K562 (cell line): ENCODE results near the gene MYO1A. TPM values are rescaled to one million over a fixed set of nuclear protein-coding genes. Genes with fewer than 3 reads are reported as not detected.

Experiments used
- ATAC-seq: fragments of 200-7000 bp; cut with Tn5 transposase; 3 replicates; pipeline ENCODE4 v1.9.1; 2020; ENCODE audit warnings: moderate library complexity
- BruUV-seq: library from RNA; stranded (reverse); fragments of 400-500 nt; replicated peaks from 2 replicates; lab custom pipeline; 2021; lab: Mats Ljungman, UMichigan
- CTCF ChIA-PET: fragments of 300-600 bp; formaldehyde crosslinking; extraction: SDS; loops from one replicate; lab custom pipeline; 2021; ENCODE audit warnings: low intra/inter-chr PET ratio; lab: Yijun Ruan, JAX
- POLR2A ChIA-PET: fragments of 300-600, 350-650 bp; sonication (Branson Sonifier 250); formaldehyde crosslinking; extraction: SDS; loops from one replicate; lab custom pipeline; 2021; ENCODE audit warnings: antibody characterized with exemption, inconsistent platforms; lab: Yijun Ruan, JAX
- DNase-seq, 4 experiments: peaks; one replicate each; pipeline versions ENCODE4 v3.0.0 to v3.0.0-alpha.2; 2011 to 2018; ENCODE audit warnings: low spot score in 3 of 4, mixed read lengths in 3 of 4; ENCODE audit errors: extremely low read depth in 1 of 4
- FAIRE-seq: peaks from 2 replicates; lab custom pipeline; 2011; peaks lifted over from hg19 to GRCh38; lab: Jason Lieb, UNC
- H2AFZ ChIP-seq: 2 replicates; pipeline ENCODE4 v1.6.0; 2011; ENCODE audit warnings: low read depth, low read length, control low read depth, inconsistent platforms
- H3K27ac ChIP-seq: fragments of 200-600 bp; 3 replicates; pipeline ENCODE4 v1.8.0; 2011; ENCODE audit warnings: low read depth, mild to moderate bottlenecking, control low read depth, inconsistent platforms, low read length, moderate library complexity, mixed read lengths; ENCODE audit errors: extremely low read depth
- H3K27me3 ChIP-seq, 2 experiments: fragments of 300-600 bp in 1 of 2; 2 replicates in 1 of 2; 3 replicates in 1 of 2; pipeline versions ENCODE4 v1.6.0 to v1.8.0; 2011; ENCODE audit warnings: inconsistent platforms in 2 of 2, low read length in 2 of 2, mild to moderate bottlenecking in 1 of 2, mixed read lengths in 1 of 2, moderate library complexity in 1 of 2; ENCODE audit not compliant: control insufficient read depth in 2 of 2, insufficient read depth in 2 of 2
- H3K36me3 ChIP-seq: fragments of 300-600 bp; 3 replicates; pipeline ENCODE4 v1.8.0; 2011; ENCODE audit warnings: mild to moderate bottlenecking, low read length, inconsistent platforms; ENCODE audit not compliant: control insufficient read depth, insufficient read depth
- H3K4me1 ChIP-seq, 2 experiments: fragments of 200-600 bp in 1 of 2; replicated peaks in 1 of 2; 2 replicates in 1 of 2; 3 replicates in 1 of 2; pipeline versions ENCODE4 v1.5.1 to v1.8.0; 2011; ENCODE audit warnings: inconsistent platforms in 2 of 2, low read length in 2 of 2, mild to moderate bottlenecking in 1 of 2, mixed read lengths in 1 of 2, moderate library complexity in 1 of 2; ENCODE audit not compliant: control insufficient read depth in 2 of 2, insufficient read depth in 2 of 2
- H3K4me2 ChIP-seq: 2 replicates; pipeline ENCODE4 v1.6.1; 2011; ENCODE audit warnings: low read length, control low read depth, inconsistent platforms, mixed read lengths; ENCODE audit not compliant: insufficient read depth
- H3K4me3 ChIP-seq: fragments of 200-600 bp; sonication (generic), shearing (Covaris generic); 2 replicates; pipeline ENCODE4 v1.5.1; 2016; ENCODE audit warnings: control low read depth, inconsistent platforms
- H3K79me2 ChIP-seq: fragments of 200-600 bp; 3 replicates; pipeline ENCODE4 v1.8.0; 2011; ENCODE audit warnings: low read length, inconsistent platforms; ENCODE audit not compliant: control insufficient read depth, insufficient read depth
- H3K9ac ChIP-seq, 2 experiments: 2 replicates each; pipeline versions ENCODE4 v1.6.0 to v1.6.1; 2011; ENCODE audit warnings: low read depth in 2 of 2, low read length in 2 of 2, control low read depth in 1 of 2, inconsistent platforms in 1 of 2, mild to moderate bottlenecking in 1 of 2, mixed read lengths in 1 of 2; ENCODE audit not compliant: insufficient read depth in 1 of 2
- H3K9me1 ChIP-seq: one replicate; pipeline ENCODE4 v1.6.0; 2011; ENCODE audit warnings: inconsistent platforms, mild to moderate bottlenecking, low read length, moderate library complexity; ENCODE audit not compliant: control insufficient read depth, insufficient read depth
- H3K9me3 ChIP-seq: replicated peaks from 2 replicates; pipeline ENCODE4 v1.5.1; 2011; ENCODE audit warnings: low read depth, low read length, inconsistent platforms; ENCODE audit not compliant: control insufficient read depth, insufficient read depth
- H4K20me1 ChIP-seq: replicated peaks from 2 replicates; pipeline ENCODE4 v1.6.1; 2011; ENCODE audit warnings: low read length, inconsistent platforms, mixed read lengths; ENCODE audit not compliant: control insufficient read depth, insufficient read depth
- HDGF ChIP-seq: fragments of 450-650 bp; IDR thresholded peaks from 2 replicates; pipeline ENCODE4 v1.6.1; 2016
- WGBS: fragments of 100-300 bp; shearing (Covaris generic); methylation state at CpG from one replicate; pipeline ENCODE4 v1.1.6; 2016; ENCODE audit warnings: low coverage, mixed read lengths; ENCODE audit not compliant: insufficient coverage; ENCODE audit errors: missing lambda C conversion rate; 5-methylcytosine and 5-hydroxymethylcytosine counted together
- in situ Hi-C: fragments of 300-500 bp; cut with MboI; formaldehyde crosslinking; loops from 4 replicates; pipeline ENCODE4 v1.15.0; 2018; ENCODE audit warnings: inconsistent platforms, mixed read lengths
- intact Hi-C: fragments of 100-400 bp; cut with micrococcal nuclease; formaldehyde crosslinking; loops from 2 replicates; pipeline ENCODE4 v1.14.2; 2022
- polyA plus RNA-seq, 8 experiments: library from polyadenylated mRNA; depleted of rRNA in 4 of 8; stranded (reverse) in 5 of 8; unstranded in 3 of 8; fragments of >200 nt; fragmentation: Nextera tagmentation in 2 of 8; fragmentation: Illumina TruSeq in 1 of 8; extraction: Ambion mirVana in 2 of 8; extraction: Trizol in 1 of 8; gene quantifications; 2 replicates each; pipeline versions ENCODE4 v1.2.1 to v1.2.3, GENCODE V29; 2011 to 2014; ENCODE audit warnings: inconsistent platforms in 1 of 8, missing spikeins in 1 of 8
- total RNA-seq, 7 experiments: library from RNA; depleted of rRNA in 6 of 7; stranded (reverse); fragments of >200 nt in 6 of 7; fragmentation: Illumina TruSeq in 2 of 7; extraction: Trizol in 2 of 7; gene quantifications; 2 replicates each; pipeline versions ENCODE4 v1.2.1 to v1.2.3, GENCODE V29; 2011 to 2021; ENCODE audit warnings: low replicate concordance in 1 of 7
- TF ChIP-seq, protein P1 (sequence below): sonication (generic); formaldehyde crosslinking; IDR thresholded peaks from 2 replicates; pipeline ENCODE4 v1.8.0; 2022; ENCODE audit warnings: missing genetic modification reagents, mild to moderate bottlenecking, moderate library complexity, borderline replicate concordance

MYO1A gene
- total and polyA plus RNA-seq, 9 of the 15 experiments (the other 6 are each of a cell fraction or from before 2014, with no cell fraction given) = 0.03 to 0.29 (median 0.14) TPM; not detected in 2

DNA sequence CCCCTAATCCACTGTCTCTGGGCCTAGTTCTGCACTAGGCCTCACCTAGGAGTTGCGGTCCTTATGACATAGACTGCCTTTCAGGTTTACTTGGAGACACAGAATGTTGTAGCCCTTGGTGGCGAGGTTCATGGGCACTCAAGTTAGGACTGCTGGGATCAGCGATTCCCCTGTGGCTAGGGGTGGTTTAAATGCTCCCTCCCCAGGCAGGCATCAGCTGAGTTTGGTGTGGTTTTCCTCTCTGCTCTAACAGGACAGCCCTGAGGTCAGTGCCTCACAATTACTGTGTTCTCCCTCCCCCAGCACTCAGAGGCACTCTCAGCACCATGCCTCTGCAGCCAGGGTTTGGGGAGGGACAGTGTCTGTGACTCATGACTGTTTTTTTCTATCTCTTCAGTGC lies 70.3 kb downstream of the MYO1A start:
- FAIRE-seq = peak; percentile 26
- H3K36me3 ChIP-seq = no peaks in the 10 kb centered on the region
- no peaks in the 10 kb centered on the region for H3K27me3 ChIP-seq
- in situ Hi-C loops (no loop called here), intact Hi-C loops (no loop called here)
- DNase-seq = peak in 3 of 4 experiments; percentile 1 to 22 (median 3)
- ChIA-PET POLR2A (interaction anchor here (0.7 to 1.3 kb wide), 3 partner anchors 206 to 547 kb away, joined by 3 read pairs; no protein-coding TSS in a partner anchor), CTCF (no interaction called here)
- H4K20me1 ChIP-seq = no peaks in the 10 kb centered on the region
- peak overlapping the region in 1 of 2 experiments; percentile 45; a peak in 1 of 4 replicates for H3K9ac ChIP-seq
- ATAC-seq = peak; percentile 60
- H3K4me2 ChIP-seq = no peak overlapping the region
- H2AFZ ChIP-seq = 0 out of 2 replicates have a peak overlapping the region, but pooled peaks have one; percentile 7
- no peak overlapping the region for H3K4me3 ChIP-seq
- H3K9me3 ChIP-seq = no peaks in the 10 kb centered on the region
- TF ChIP-seq, protein P1, sequence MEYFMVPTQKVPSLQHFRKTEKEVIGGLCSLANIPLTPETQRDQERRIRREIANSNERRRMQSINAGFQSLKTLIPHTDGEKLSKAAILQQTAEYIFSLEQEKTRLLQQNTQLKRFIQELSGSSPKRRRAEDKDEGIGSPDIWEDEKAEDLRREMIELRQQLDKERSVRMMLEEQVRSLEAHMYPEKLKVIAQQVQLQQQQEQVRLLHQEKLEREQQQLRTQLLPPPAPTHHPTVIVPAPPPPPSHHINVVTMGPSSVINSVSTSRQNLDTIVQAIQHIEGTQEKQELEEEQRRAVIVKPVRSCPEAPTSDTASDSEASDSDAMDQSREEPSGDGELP = 0 out of 2 replicates have a peak, but pooled peaks have one; percentile 16
- no peak for TF ChIP-seq HDGF
- 61% methylated on average over 3 of the region's 3 CpGs for WGBS
- H3K4me1 ChIP-seq = 0 out of 5 replicates have a peak, but pooled peaks cover 0 to 3% of the 10 kb centered on the region in 2 experiments
- no TSS peak for BruUV-seq
- H3K9me1 ChIP-seq = no peaks in the 10 kb centered on the region
- no peak overlapping the region for H3K27ac ChIP-seq
- no peaks in the 10 kb centered on the region for H3K79me2 ChIP-seq

Other genes with a start within 250 kb of the MYO1A start
Only the 7 nearest of the 12 such genes appear.
- 0.20 and 0.23 TPM in 2 replicates for gene RDH16, start 92.5 kb downstream of the MYO1A start, total RNA-seq (2014; rRNA removed)
- gene RDH16, start 92.5 kb downstream of the MYO1A start, total RNA-seq (2014; rRNA removed; fragmentation: Illumina TruSeq; extraction: Trizol) = 0.22 and 0.26 TPM in 2 replicates
- 0.11 TPM in 2 replicates for gene RDH16, start 92.5 kb downstream of the MYO1A start, total RNA-seq (2015; rRNA removed; fragmentation: Illumina TruSeq; extraction: Trizol)
- gene RDH16, start 92.5 kb downstream of the MYO1A start, total RNA-seq (2021) = 0.36 and 0.42 TPM in 2 replicates
- 0.26 and 0.62 TPM in 2 replicates for gene RDH16, start 92.5 kb downstream of the MYO1A start, polyA plus RNA-seq (2011; rRNA removed)
- 0.12 and 0.21 TPM in 2 replicates for gene RDH16, start 92.5 kb downstream of the MYO1A start, polyA plus RNA-seq (2014; fragmentation: Illumina TruSeq; extraction: Trizol)
- under 1 TPM in 1 of 2 experiments, not detected in 1; 0.13 TPM for gene RDH16, start 92.5 kb downstream of the MYO1A start, polyA plus RNA-seq (2014; fragmentation: Nextera tagmentation; extraction: Ambion mirVana)
- gene RDH16, start 92.5 kb downstream of the MYO1A start, polyA plus RNA-seq (2014; rRNA removed) = 0.24 and 0.52 TPM in 2 replicates
- 7.7 and 10.3 TPM in 2 replicates for gene ZBTB39, start 43.6 kb downstream of the MYO1A start, total RNA-seq (2014; rRNA removed)
- gene ZBTB39, start 43.6 kb downstream of the MYO1A start, total RNA-seq (2014; rRNA removed; fragmentation: Illumina TruSeq; extraction: Trizol) = 8.6 and 9.3 TPM in 2 replicates
- gene ZBTB39, start 43.6 kb downstream of the MYO1A start, total RNA-seq (2015; rRNA removed; fragmentation: Illumina TruSeq; extraction: Trizol) = 8.7 TPM in 2 replicates
- 11.5 and 13.3 TPM in 2 replicates for gene ZBTB39, start 43.6 kb downstream of the MYO1A start, total RNA-seq (2021)
- 9.6 and 10.4 TPM in 2 replicates for gene ZBTB39, start 43.6 kb downstream of the MYO1A start, polyA plus RNA-seq (2011; rRNA removed)
- gene ZBTB39, start 43.6 kb downstream of the MYO1A start, polyA plus RNA-seq (2014; fragmentation: Illumina TruSeq; extraction: Trizol) = 10.9 and 11.6 TPM in 2 replicates
- gene ZBTB39, start 43.6 kb downstream of the MYO1A start, polyA plus RNA-seq (2014; fragmentation: Nextera tagmentation; extraction: Ambion mirVana) = 1 to 10 TPM; 3.3 to 3.4 TPM
- gene ZBTB39, start 43.6 kb downstream of the MYO1A start, polyA plus RNA-seq (2014; rRNA removed) = 8.2 and 8.6 TPM in 2 replicates
- 0.64 and 1.9 TPM in 2 replicates for gene TAC3, start 33.6 kb downstream of the MYO1A start, total RNA-seq (2014; rRNA removed)
- gene TAC3, start 33.6 kb downstream of the MYO1A start, total RNA-seq (2014; rRNA removed; fragmentation: Illumina TruSeq; extraction: Trizol) = 0.76 and 1.1 TPM in 2 replicates
- 1.4 and 1.8 TPM in 2 replicates for gene TAC3, start 33.6 kb downstream of the MYO1A start, total RNA-seq (2015; rRNA removed; fragmentation: Illumina TruSeq; extraction: Trizol)
- gene TAC3, start 33.6 kb downstream of the MYO1A start, total RNA-seq (2021) = 0.29 and 1.7 TPM in 2 replicates
- gene TAC3, start 33.6 kb downstream of the MYO1A start, polyA plus RNA-seq (2011; rRNA removed) = 0.87 and 2.8 TPM in 2 replicates
- gene TAC3, start 33.6 kb downstream of the MYO1A start, polyA plus RNA-seq (2014; fragmentation: Illumina TruSeq; extraction: Trizol) = 2.0 and 2.7 TPM in 2 replicates
- 1 to 10 TPM; 2.4 to 2.6 TPM for gene TAC3, start 33.6 kb downstream of the MYO1A start, polyA plus RNA-seq (2014; fragmentation: Nextera tagmentation; extraction: Ambion mirVana)
- gene TAC3, start 33.6 kb downstream of the MYO1A start, polyA plus RNA-seq (2014; rRNA removed) = 1.2 and 1.6 TPM in 2 replicates
- 28.5 and 31.3 TPM in 2 replicates for gene NEMP1, start 28.7 kb upstream of the MYO1A start, total RNA-seq (2014; rRNA removed)
- gene NEMP1, start 28.7 kb upstream of the MYO1A start, total RNA-seq (2014; rRNA removed; fragmentation: Illumina TruSeq; extraction: Trizol) = 44.5 and 51.5 TPM in 2 replicates
- 37.7 and 40.9 TPM in 2 replicates for gene NEMP1, start 28.7 kb upstream of the MYO1A start, total RNA-seq (2015; rRNA removed; fragmentation: Illumina TruSeq; extraction: Trizol)
- 57.0 and 59.0 TPM in 2 replicates for gene NEMP1, start 28.7 kb upstream of the MYO1A start, total RNA-seq (2021)
- 69.7 and 82.2 TPM in 2 replicates for gene NEMP1, start 28.7 kb upstream of the MYO1A start, polyA plus RNA-seq (2011; rRNA removed)
- 45.7 and 51.5 TPM in 2 replicates for gene NEMP1, start 28.7 kb upstream of the MYO1A start, polyA plus RNA-seq (2014; fragmentation: Illumina TruSeq; extraction: Trizol)
- gene NEMP1, start 28.7 kb upstream of the MYO1A start, polyA plus RNA-seq (2014; fragmentation: Nextera tagmentation; extraction: Ambion mirVana) = 10 to 100 TPM in 1 of 2 experiments, 1 to 10 TPM in 1; 9.5 to 15.6 TPM
- 41.2 and 41.3 TPM in 2 replicates for gene NEMP1, start 28.7 kb upstream of the MYO1A start, polyA plus RNA-seq (2014; rRNA removed)
- 32.0 and 32.8 TPM in 2 replicates for gene NAB2, start 39.0 kb upstream of the MYO1A start, total RNA-seq (2014; rRNA removed)
- 11.8 and 14.2 TPM in 2 replicates for gene NAB2, start 39.0 kb upstream of the MYO1A start, total RNA-seq (2014; rRNA removed; fragmentation: Illumina TruSeq; extraction: Trizol)
- gene NAB2, start 39.0 kb upstream of the MYO1A start, total RNA-seq (2015; rRNA removed; fragmentation: Illumina TruSeq; extraction: Trizol) = 16.9 and 18.8 TPM in 2 replicates
- 23.4 and 36.0 TPM in 2 replicates for gene NAB2, start 39.0 kb upstream of the MYO1A start, total RNA-seq (2021)
- gene NAB2, start 39.0 kb upstream of the MYO1A start, polyA plus RNA-seq (2011; rRNA removed) = 25.8 and 30.9 TPM in 2 replicates
- 20.4 and 30.2 TPM in 2 replicates for gene NAB2, start 39.0 kb upstream of the MYO1A start, polyA plus RNA-seq (2014; fragmentation: Illumina TruSeq; extraction: Trizol)
- gene NAB2, start 39.0 kb upstream of the MYO1A start, polyA plus RNA-seq (2014; fragmentation: Nextera tagmentation; extraction: Ambion mirVana) = under 1 TPM; 0.45 to 0.52 TPM
- gene NAB2, start 39.0 kb upstream of the MYO1A start, polyA plus RNA-seq (2014; rRNA removed) = 30.4 and 40.9 TPM in 2 replicates
- gene STAT6, start 61.2 kb upstream of the MYO1A start, total RNA-seq (2014; rRNA removed) = 20.8 and 28.2 TPM in 2 replicates
- 17.1 and 18.6 TPM in 2 replicates for gene STAT6, start 61.2 kb upstream of the MYO1A start, total RNA-seq (2014; rRNA removed; fragmentation: Illumina TruSeq; extraction: Trizol)
- gene STAT6, start 61.2 kb upstream of the MYO1A start, total RNA-seq (2015; rRNA removed; fragmentation: Illumina TruSeq; extraction: Trizol) = 24.9 and 26.5 TPM in 2 replicates
- 32.7 and 38.4 TPM in 2 replicates for gene STAT6, start 61.2 kb upstream of the MYO1A start, total RNA-seq (2021)
- 40.1 and 60.0 TPM in 2 replicates for gene STAT6, start 61.2 kb upstream of the MYO1A start, polyA plus RNA-seq (2011; rRNA removed)
- gene STAT6, start 61.2 kb upstream of the MYO1A start, polyA plus RNA-seq (2014; fragmentation: Illumina TruSeq; extraction: Trizol) = 48.2 and 49.5 TPM in 2 replicates
- 1 to 10 TPM; 2.4 to 4.3 TPM for gene STAT6, start 61.2 kb upstream of the MYO1A start, polyA plus RNA-seq (2014; fragmentation: Nextera tagmentation; extraction: Ambion mirVana)
- 37.9 and 38.4 TPM in 2 replicates for gene STAT6, start 61.2 kb upstream of the MYO1A start, polyA plus RNA-seq (2014; rRNA removed)
- gene LRP1, start 78.4 kb upstream of the MYO1A start, total RNA-seq (2014; rRNA removed) = 0.18 and 0.29 TPM in 2 replicates
- 0.03 and 0.04 TPM in 2 replicates for gene LRP1, start 78.4 kb upstream of the MYO1A start, total RNA-seq (2014; rRNA removed; fragmentation: Illumina TruSeq; extraction: Trizol)
- gene LRP1, start 78.4 kb upstream of the MYO1A start, total RNA-seq (2015; rRNA removed; fragmentation: Illumina TruSeq; extraction: Trizol) = 0.11 and 0.36 TPM in 2 replicates
- 0.64 and 1.1 TPM in 2 replicates for gene LRP1, start 78.4 kb upstream of the MYO1A start, total RNA-seq (2021)
- gene LRP1, start 78.4 kb upstream of the MYO1A start, polyA plus RNA-seq (2011; rRNA removed) = 0.28 and 0.45 TPM in 2 replicates
- gene LRP1, start 78.4 kb upstream of the MYO1A start, polyA plus RNA-seq (2014; fragmentation: Illumina TruSeq; extraction: Trizol) = 0.13 and 0.15 TPM in 2 replicates
- not detected for gene LRP1, start 78.4 kb upstream of the MYO1A start, polyA plus RNA-seq (2014; fragmentation: Nextera tagmentation; extraction: Ambion mirVana)
- gene LRP1, start 78.4 kb upstream of the MYO1A start, polyA plus RNA-seq (2014; rRNA removed) = 0.19 and 0.45 TPM in 2 replicates